ENCODE measurements around the gene AGPS.

Gene AGPS

DNA sequence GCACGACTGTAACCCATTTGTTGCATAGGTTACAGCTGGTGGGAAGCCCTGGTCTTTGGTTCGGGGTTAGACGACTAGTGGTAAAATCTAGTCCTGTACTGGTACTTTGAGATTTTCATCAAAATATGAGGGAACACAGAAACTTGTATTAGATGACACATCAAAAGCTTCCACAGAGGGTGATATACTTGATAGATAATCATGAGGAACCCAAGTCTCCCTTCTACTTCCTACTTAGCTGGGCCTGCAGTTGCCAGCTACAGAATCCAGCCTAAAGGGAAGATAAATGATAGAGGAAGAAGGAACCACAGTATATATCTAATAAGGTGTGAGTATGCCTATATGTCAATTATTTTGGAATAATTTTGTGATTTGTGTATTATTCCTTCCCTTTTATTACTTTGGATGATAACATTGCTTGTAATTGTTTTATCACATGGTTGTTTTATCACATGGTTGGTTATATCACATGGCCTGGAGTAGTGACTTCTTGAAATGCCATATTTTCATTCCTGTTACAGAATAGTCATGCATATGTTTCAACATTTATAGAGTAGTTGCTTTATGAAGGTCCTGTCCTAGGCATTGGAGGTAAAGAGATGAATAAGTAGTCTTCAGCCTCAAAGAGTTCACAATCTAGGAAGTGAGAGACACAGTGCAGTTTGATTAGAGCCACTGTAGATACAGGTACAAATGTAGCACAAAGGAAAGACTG lies 2.9 kb downstream of the AGPS start:
- H3K9me3 ChIP-seq (ENCODE audit: low read depth, low read length), result no peaks in the 10 kb centered on the region
- no peak for DNase-seq (ENCODE audit: low read depth, low spot score)
- no peak overlapping the region for H3K4me3 ChIP-seq
- no peak for TF ChIP-seq EZH2 (IDR thresholded peaks at IDR 0.05)
- TF ChIP-seq POLR2AphosphoS5 (IDR thresholded peaks at IDR 0.05; ENCODE audit: borderline replicate concordance, low read depth, low read length), result no peak
- TF ChIP-seq FOXP2 (optimal IDR thresholded peaks at IDR 0.05; ENCODE audit: control extremely low read depth, extremely low read length, insufficient read depth), result no peak
- H3K9ac ChIP-seq (ENCODE audit: insufficient read length), result no peak overlapping the region
- 0 out of 2 replicates have a peak overlapping the region, but pooled peaks have one; percentile 34 for H3K27ac ChIP-seq
- H3K36me3 ChIP-seq (ENCODE audit: insufficient read depth, low read length), result no peaks in the 10 kb centered on the region

DNA sequence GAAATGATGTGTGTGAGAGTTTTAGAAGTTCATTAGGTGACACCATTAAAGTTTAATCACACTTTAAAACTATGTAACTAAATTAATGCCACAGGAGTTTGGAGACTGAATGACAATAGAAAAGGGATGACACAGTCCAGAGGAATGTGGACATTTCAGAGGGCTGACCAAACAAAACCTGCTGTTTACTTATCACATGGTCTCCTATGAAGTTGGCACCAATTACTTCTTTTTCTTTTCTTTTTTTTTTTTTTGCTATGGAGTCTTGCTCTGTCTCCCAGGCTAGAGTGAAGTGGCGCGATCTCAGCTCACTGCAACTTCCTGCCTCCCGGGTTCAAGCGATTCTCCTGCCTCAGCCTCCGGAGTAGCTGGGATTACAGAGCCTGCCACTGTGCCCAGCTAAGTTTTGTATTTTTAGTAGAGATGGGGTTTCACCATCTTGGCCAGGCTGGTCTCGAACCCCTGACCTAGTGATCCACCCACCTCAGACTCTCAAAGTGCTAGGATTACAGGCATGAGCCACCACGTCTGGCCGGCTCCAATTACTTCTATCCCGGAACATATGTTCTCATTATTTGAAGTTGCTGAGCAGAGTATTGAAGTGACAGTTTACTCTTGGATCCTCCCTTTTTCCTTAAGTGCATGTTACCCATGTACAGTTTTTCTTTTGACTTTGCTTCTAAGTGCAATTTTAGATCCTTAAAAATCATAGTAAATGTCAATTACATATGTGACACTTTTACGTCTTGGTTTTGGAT lies 4.3 kb downstream of the AGPS start:
- peak overlapping the region; percentile 67; the same call in 1 of the 2 replicates for H3K27ac ChIP-seq
- H3K36me3 ChIP-seq (ENCODE audit: insufficient read depth, low read length), result no peaks in the 10 kb centered on the region
- no peak for DNase-seq (ENCODE audit: low read depth, low spot score)
- TF ChIP-seq POLR2AphosphoS5 (IDR thresholded peaks at IDR 0.05; ENCODE audit: borderline replicate concordance, low read depth, low read length) (no peak), EZH2 (IDR thresholded peaks at IDR 0.05) (no peak), FOXP2 (optimal IDR thresholded peaks at IDR 0.05; ENCODE audit: control extremely low read depth, extremely low read length, insufficient read depth) (no peak)
- no peak overlapping the region for H3K9ac ChIP-seq (ENCODE audit: insufficient read length)
- 0 out of 2 replicates have a peak overlapping the region, but pooled peaks have one; percentile 7 for H3K4me3 ChIP-seq
- no peaks in the 10 kb centered on the region for H3K9me3 ChIP-seq (ENCODE audit: low read depth, low read length)

GRCh38 chr2:177397481-177398289 lies 5.1 kb downstream of the AGPS start:
- no peak for DNase-seq (ENCODE audit: low read depth, low spot score)
- 0 out of 2 replicates have a peak overlapping the region, but pooled peaks have one; percentile 7 for H3K4me3 ChIP-seq
- no peaks in the 10 kb centered on the region for H3K36me3 ChIP-seq (ENCODE audit: insufficient read depth, low read length)
- H3K27ac ChIP-seq, result peak overlapping the region; percentile 67
- TF ChIP-seq POLR2AphosphoS5 (IDR thresholded peaks at IDR 0.05; ENCODE audit: borderline replicate concordance, low read depth, low read length) (no peak), EZH2 (IDR thresholded peaks at IDR 0.05) (no peak), FOXP2 (optimal IDR thresholded peaks at IDR 0.05; ENCODE audit: control extremely low read depth, extremely low read length, insufficient read depth) (no peak)
- H3K9me3 ChIP-seq (ENCODE audit: low read depth, low read length), result no peaks in the 10 kb centered on the region
- H3K9ac ChIP-seq (ENCODE audit: insufficient read length), result no peak overlapping the region

- H3K9me3 ChIP-seq (ENCODE audit: low read depth, low read length), result no peaks in the 10 kb centered on the region
- no peak overlapping the region for H3K9ac ChIP-seq (ENCODE audit: insufficient read length)
- no peak for DNase-seq (ENCODE audit: low read depth, low spot score)
- H3K36me3 ChIP-seq (ENCODE audit: insufficient read depth, low read length), result no peaks in the 10 kb centered on the region
- H3K4me3 ChIP-seq, result 0 out of 2 replicates have a peak overlapping the region, but pooled peaks have one; percentile 18
- TF ChIP-seq EZH2 (IDR thresholded peaks at IDR 0.05), result no peak
- TF ChIP-seq FOXP2 (optimal IDR thresholded peaks at IDR 0.05; ENCODE audit: control extremely low read depth, extremely low read length, insufficient read depth), result no peak
- no peak for TF ChIP-seq POLR2AphosphoS5 (IDR thresholded peaks at IDR 0.05; ENCODE audit: borderline replicate concordance, low read depth, low read length)
- peak overlapping the region; percentile 67 for H3K27ac ChIP-seq
Measured at GRCh38 chr2:177398290-177398683, 5.7 kb downstream of the AGPS start.

GRCh38 chr2:177398791-177399190 lies 6.2 kb downstream of the AGPS start:
- peak overlapping the region; percentile 67 for H3K27ac ChIP-seq
- H3K9ac ChIP-seq (ENCODE audit: insufficient read length), result no peak overlapping the region
- 0 out of 2 replicates have a peak overlapping the region, but pooled peaks have one; percentile 18 for H3K4me3 ChIP-seq
- TF ChIP-seq EZH2 (IDR thresholded peaks at IDR 0.05), result no peak
- TF ChIP-seq POLR2AphosphoS5 (IDR thresholded peaks at IDR 0.05; ENCODE audit: borderline replicate concordance, low read depth, low read length), result no peak
- no peak for TF ChIP-seq FOXP2 (optimal IDR thresholded peaks at IDR 0.05; ENCODE audit: control extremely low read depth, extremely low read length, insufficient read depth)
- H3K9me3 ChIP-seq (ENCODE audit: low read depth, low read length), result no peaks in the 10 kb centered on the region
- DNase-seq (ENCODE audit: low read depth, low spot score), result no peak
- H3K36me3 ChIP-seq (ENCODE audit: insufficient read depth, low read length), result no peaks in the 10 kb centered on the region

- H3K4me3 ChIP-seq, result 0 out of 2 replicates have a peak overlapping the region, but pooled peaks have one; percentile 18
- H3K36me3 ChIP-seq (ENCODE audit: insufficient read depth, low read length), result no peaks in the 10 kb centered on the region
- no peaks in the 10 kb centered on the region for H3K9me3 ChIP-seq (ENCODE audit: low read depth, low read length)
- H3K9ac ChIP-seq (ENCODE audit: insufficient read length), result no peak overlapping the region
- TF ChIP-seq FOXP2 (optimal IDR thresholded peaks at IDR 0.05; ENCODE audit: control extremely low read depth, extremely low read length, insufficient read depth) (no peak), POLR2AphosphoS5 (IDR thresholded peaks at IDR 0.05; ENCODE audit: borderline replicate concordance, low read depth, low read length) (no peak), EZH2 (IDR thresholded peaks at IDR 0.05) (no peak)
- peak overlapping the region; percentile 67; the same call in 1 of the 2 replicates for H3K27ac ChIP-seq
- DNase-seq (ENCODE audit: low read depth, low spot score), result no peak
Measured at GRCh38 chr2:177399376-177399775, 6.8 kb downstream of the AGPS start.

- TF ChIP-seq POLR2AphosphoS5 (IDR thresholded peaks at IDR 0.05; ENCODE audit: borderline replicate concordance, low read depth, low read length), result no peak
- TF ChIP-seq EZH2 (IDR thresholded peaks at IDR 0.05), result no peak
- no peak for TF ChIP-seq FOXP2 (optimal IDR thresholded peaks at IDR 0.05; ENCODE audit: control extremely low read depth, extremely low read length, insufficient read depth)
- peak overlapping the region; percentile 34; the same call in 1 of the 2 replicates for H3K27ac ChIP-seq
- no peak for DNase-seq (ENCODE audit: low read depth, low spot score)
- no peak overlapping the region for H3K9ac ChIP-seq (ENCODE audit: insufficient read length)
- no peaks in the 10 kb centered on the region for H3K9me3 ChIP-seq (ENCODE audit: low read depth, low read length)
- H3K36me3 ChIP-seq (ENCODE audit: insufficient read depth, low read length), result no peaks in the 10 kb centered on the region
- peak overlapping the region; percentile 45 for H3K4me3 ChIP-seq
Measured at GRCh38 chr2:177400337-177400923, 7.9 kb downstream of the AGPS start.
